Calu3 (cell line): ENCODE measurements around the gene OSBP2. TPM values are rescaled to one million over a fixed set of nuclear protein-coding genes. Genes with fewer than 3 reads are reported as not detected.

Experiments
- BruUV-seq: library from RNA; stranded (reverse); fragments of 400-500 nt; replicated peaks from 2 replicates; lab custom pipeline; 2021; lab: Mats Ljungman, UMichigan
- CTCF ChIA-PET: fragments of 300-600 bp; sonication (Branson Sonifier 250); formaldehyde crosslinking; loops from one replicate; lab custom pipeline; 2022; ENCODE audit warnings: antibody characterized with exemption; lab: Charles Lee
- DNase-seq: peaks from one replicate; pipeline ENCODE4 v3.0.0; 2022
- H3K27ac Mint-ChIP-seq: one replicate; pipeline ENCODE4 v1.8.0; 2022; ENCODE audit warnings: mixed read lengths; ENCODE audit not compliant: unreplicated experiment
- H3K27me3 Mint-ChIP-seq: one replicate; pipeline ENCODE4 v1.8.0; 2022; ENCODE audit warnings: mixed read lengths; ENCODE audit not compliant: unreplicated experiment
- H3K36me3 Mint-ChIP-seq: one replicate; pipeline ENCODE4 v1.8.0; 2022; ENCODE audit warnings: mild to moderate bottlenecking, moderate library complexity, mixed read lengths; ENCODE audit not compliant: insufficient read depth, unreplicated experiment
- H3K4me1 Mint-ChIP-seq: one replicate; pipeline ENCODE4 v1.8.0; 2022; ENCODE audit warnings: mild to moderate bottlenecking, low read depth, mixed read lengths; ENCODE audit not compliant: unreplicated experiment
- H3K4me3 Mint-ChIP-seq: one replicate; pipeline ENCODE4 v1.8.0; 2022; ENCODE audit warnings: mild to moderate bottlenecking, low read depth, moderate library complexity, mixed read lengths; ENCODE audit not compliant: unreplicated experiment
- H3K9me3 Mint-ChIP-seq: one replicate; pipeline ENCODE4 v1.8.0; 2022; ENCODE audit warnings: low read depth, mixed read lengths; ENCODE audit not compliant: unreplicated experiment
- intact Hi-C: fragments of 100-400 bp; cut with micrococcal nuclease; formaldehyde crosslinking; loops from one replicate; pipeline ENCODE4 v1.10.0; 2022; ENCODE audit not compliant: unreplicated experiment
- total RNA-seq: library from RNA; stranded (reverse); gene quantifications from 2 replicates; pipeline ENCODE4 v1.2.3, GENCODE V29; 2022
- TF ChIP-seq, protein P1 (sequence below): fragments of 200-600 bp; IDR thresholded peaks from one replicate; pipeline ENCODE4 v1.8.0; 2022; ENCODE audit warnings: antibody characterized with exemption; ENCODE audit not compliant: unreplicated experiment

Gene OSBP2
- total RNA-seq, 1 experiment from 2014 or later: 5.2 TPM

DNA sequence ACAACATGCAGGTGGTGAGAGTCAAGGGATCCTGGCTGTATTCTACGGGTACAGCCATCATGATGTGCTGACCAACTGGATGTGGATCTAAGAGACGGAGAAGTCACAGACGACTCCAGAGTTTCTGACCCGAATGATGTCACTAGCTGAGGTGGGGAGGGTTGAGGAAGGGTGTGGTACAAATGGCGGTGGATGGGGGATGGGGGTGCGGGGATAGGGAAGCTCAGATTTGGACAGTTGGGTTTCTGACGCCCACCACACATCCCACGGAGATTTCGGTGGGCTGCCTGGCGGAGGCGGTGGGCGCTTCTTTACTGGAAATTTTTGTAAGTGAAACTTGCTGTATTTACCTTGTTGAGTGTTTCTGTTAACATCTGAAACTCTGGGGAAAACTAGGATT lies 126.7 kb downstream of the OSBP2 start:
- no TSS peak for BruUV-seq
- Mint-ChIP-seq H3K9me3 (no peaks in the 10 kb centered on the region), H3K4me1 (no peaks in the 10 kb centered on the region), H3K27ac (no peak overlapping the region), H3K27me3 (peaks cover 47% of the 10 kb centered on the region), H3K36me3 (peaks cover 5% of the 10 kb centered on the region), H3K4me3 (no peak overlapping the region)
- CTCF ChIA-PET: interaction anchor here (0.7 to 2.2 kb wide), 4 partner anchors 12 to 338 kb away, joined by 3 to 6 read pairs (median 4); no protein-coding TSS in a partner anchor
- TF ChIP-seq, protein P1, sequence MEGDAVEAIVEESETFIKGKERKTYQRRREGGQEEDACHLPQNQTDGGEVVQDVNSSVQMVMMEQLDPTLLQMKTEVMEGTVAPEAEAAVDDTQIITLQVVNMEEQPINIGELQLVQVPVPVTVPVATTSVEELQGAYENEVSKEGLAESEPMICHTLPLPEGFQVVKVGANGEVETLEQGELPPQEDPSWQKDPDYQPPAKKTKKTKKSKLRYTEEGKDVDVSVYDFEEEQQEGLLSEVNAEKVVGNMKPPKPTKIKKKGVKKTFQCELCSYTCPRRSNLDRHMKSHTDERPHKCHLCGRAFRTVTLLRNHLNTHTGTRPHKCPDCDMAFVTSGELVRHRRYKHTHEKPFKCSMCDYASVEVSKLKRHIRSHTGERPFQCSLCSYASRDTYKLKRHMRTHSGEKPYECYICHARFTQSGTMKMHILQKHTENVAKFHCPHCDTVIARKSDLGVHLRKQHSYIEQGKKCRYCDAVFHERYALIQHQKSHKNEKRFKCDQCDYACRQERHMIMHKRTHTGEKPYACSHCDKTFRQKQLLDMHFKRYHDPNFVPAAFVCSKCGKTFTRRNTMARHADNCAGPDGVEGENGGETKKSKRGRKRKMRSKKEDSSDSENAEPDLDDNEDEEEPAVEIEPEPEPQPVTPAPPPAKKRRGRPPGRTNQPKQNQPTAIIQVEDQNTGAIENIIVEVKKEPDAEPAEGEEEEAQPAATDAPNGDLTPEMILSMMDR: no peak
- intact Hi-C loops: no loop called here
- no peak for DNase-seq

DNA sequence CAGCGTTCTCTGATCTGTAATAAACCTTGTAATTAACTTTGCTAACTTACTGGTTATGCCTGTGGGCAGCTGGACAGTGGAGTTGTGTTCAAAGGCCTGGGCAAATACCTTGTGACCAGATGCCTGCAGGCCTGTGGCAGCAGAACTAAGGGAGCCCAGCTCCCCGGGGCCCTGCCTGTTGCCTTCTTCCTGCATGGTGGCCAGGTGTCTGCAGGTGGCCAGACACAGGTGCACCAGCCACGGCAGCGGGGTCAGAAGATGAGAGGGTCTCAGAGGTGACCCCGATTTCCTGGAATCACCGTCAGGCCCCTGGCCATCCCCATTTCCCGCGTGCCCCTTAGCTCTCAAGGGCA lies 127.2 kb downstream of the OSBP2 start:
- DNase-seq: no peak
- TF ChIP-seq, protein P1: no peak
- intact Hi-C loops: no loop called here
- Mint-ChIP-seq H3K27me3 (peaks cover 48% of the 10 kb centered on the region), H3K4me3 (peak overlapping the region; percentile 73), H3K9me3 (no peaks in the 10 kb centered on the region), H3K4me1 (no peaks in the 10 kb centered on the region), H3K36me3 (peaks cover 5% of the 10 kb centered on the region), H3K27ac (no peak overlapping the region)
- CTCF ChIA-PET: interaction anchor here (0.7 to 2.2 kb wide), 4 partner anchors 12 to 337 kb away, joined by 3 to 6 read pairs (median 4); no protein-coding TSS in a partner anchor
- no TSS peak for BruUV-seq

DNA sequence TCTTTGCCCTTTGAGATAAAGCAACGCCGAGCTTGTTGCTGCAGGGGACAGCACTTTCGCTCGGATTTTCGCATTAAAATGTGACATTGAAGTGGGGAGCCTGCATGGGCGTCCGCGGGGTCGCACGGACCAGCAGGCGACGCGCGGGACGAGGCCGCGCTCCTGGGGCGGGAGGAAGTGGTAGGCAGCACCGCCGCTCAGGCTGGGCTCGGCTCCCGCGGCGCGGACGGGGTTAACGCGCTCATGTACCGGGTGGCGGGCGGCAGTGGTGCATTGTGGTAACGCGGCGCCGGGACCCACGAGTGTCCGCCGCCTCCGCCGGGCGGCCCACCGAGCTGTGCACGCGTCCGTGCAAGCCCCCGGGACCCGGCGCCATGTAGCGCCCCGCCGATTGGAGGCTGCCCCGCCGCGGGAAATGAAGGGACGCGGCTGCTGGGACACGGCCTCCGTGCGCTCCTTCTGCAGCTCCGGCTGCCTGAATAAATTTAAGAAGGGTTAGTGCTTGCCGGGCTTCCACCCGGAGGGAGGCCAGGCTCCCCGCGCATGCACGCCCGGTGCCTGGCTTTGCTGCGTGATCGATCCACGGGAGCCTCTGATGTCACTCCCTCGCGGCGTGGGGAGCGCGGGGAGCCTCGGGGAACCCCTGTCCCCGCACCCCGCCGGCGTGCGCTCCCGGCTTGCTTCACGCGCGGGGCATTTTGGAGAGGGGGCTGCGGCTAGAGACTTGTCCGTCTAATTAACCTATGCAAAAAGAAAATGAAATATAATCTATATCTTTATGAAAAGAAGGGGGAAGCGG lies 127.7 kb downstream of the OSBP2 start:
- H3K4me3 Mint-ChIP-seq: peak overlapping the region; percentile 73
- H3K4me1 Mint-ChIP-seq: no peaks in the 10 kb centered on the region
- BruUV-seq: no TSS peak
- TF ChIP-seq, protein P1: no peak
- no peak for DNase-seq
- no peaks in the 10 kb centered on the region for H3K9me3 Mint-ChIP-seq
- peaks cover 48% of the 10 kb centered on the region for H3K27me3 Mint-ChIP-seq
- H3K27ac Mint-ChIP-seq: no peak overlapping the region
- intact Hi-C loops: no loop called here
- peaks cover 5% of the 10 kb centered on the region for H3K36me3 Mint-ChIP-seq
- CTCF ChIA-PET: interaction anchor here (0.7 to 2.2 kb wide), 4 partner anchors 13 to 337 kb away, joined by 3 to 6 read pairs (median 4); no protein-coding TSS in a partner anchor

DNA sequence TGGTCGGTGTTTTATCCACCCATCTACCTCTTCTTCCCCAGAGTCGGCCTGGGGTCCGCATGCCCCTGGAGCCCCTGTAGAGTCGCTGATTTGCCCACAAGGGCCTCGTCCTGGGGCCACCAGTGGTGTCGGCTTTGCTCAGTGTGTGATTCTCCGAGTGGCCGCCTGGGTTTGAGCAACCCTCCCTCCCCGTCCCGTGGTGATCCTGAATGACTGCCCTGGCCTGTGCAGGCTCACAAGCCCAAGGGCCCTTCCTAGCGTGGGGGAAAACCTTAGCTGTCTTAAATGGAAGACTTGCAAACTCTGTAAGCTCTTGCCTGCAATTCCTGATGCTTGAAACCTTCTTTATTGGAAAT lies 128.3 kb downstream of the OSBP2 start:
- no peaks in the 10 kb centered on the region for H3K4me1 Mint-ChIP-seq
- BruUV-seq: no TSS peak
- H3K4me3 Mint-ChIP-seq: peak overlapping the region; percentile 73
- TF ChIP-seq, protein P1: no peak
- H3K36me3 Mint-ChIP-seq: peaks cover 5% of the 10 kb centered on the region
- H3K27ac Mint-ChIP-seq: no peak overlapping the region
- peaks cover 48% of the 10 kb centered on the region for H3K27me3 Mint-ChIP-seq
- DNase-seq: no peak
- CTCF ChIA-PET: interaction anchor here (0.5 to 2.2 kb wide), 2 partner anchors 17 to 27 kb away, joined by 4 read pairs; no protein-coding TSS in a partner anchor
- no peaks in the 10 kb centered on the region for H3K9me3 Mint-ChIP-seq
- intact Hi-C loops: no loop called here
